ENCODE measurements around the gene TLE5. TPM values are rescaled to one million over a fixed set of nuclear protein-coding genes. Genes with fewer than 3 reads are reported as not detected.
A peak's percentile ranks its signal among the peaks of the same experiment; 100 is the strongest.

TLE5 gene
- total and polyA plus RNA-seq, 9 of the 15 experiments (the other 6 are each of a cell fraction or from before 2014, with no cell fraction given): 2.0 to 347 (median 235) TPM

DNA sequence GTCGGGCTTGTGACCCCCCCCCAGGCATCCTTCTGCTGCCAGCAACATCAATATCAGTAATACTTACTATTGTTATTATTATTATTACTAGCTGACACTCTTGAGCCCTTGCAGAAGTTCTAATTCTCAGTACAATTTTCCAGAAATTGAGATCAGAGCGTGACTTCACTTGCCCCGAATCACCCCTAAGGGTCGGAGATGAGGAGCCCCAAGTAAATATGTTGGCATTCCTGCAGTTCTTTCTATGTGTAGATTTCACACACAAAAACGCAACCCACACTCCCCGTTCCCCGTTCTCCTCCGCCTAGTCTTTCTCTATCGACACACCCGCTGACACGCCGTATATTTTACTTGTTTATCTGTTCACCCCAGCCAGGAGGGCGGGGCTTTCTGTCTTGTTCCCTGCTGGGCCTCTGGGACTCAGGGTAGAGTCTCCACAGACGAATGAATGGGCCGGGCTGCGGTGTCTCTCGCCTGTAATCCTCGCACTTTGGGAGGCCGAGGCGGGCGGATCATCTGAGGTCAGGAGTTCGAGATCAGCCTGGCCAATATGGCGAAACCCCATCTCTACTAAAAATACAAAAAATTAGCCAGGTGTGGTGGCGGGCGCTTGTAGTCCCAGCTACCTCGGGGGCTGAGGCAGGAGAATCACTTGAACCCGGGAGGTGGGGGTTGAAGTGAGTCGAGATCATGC is 14.7 kb downstream of the TLE5 start (continued):
- TF ChIP-seq, protein P1, sequence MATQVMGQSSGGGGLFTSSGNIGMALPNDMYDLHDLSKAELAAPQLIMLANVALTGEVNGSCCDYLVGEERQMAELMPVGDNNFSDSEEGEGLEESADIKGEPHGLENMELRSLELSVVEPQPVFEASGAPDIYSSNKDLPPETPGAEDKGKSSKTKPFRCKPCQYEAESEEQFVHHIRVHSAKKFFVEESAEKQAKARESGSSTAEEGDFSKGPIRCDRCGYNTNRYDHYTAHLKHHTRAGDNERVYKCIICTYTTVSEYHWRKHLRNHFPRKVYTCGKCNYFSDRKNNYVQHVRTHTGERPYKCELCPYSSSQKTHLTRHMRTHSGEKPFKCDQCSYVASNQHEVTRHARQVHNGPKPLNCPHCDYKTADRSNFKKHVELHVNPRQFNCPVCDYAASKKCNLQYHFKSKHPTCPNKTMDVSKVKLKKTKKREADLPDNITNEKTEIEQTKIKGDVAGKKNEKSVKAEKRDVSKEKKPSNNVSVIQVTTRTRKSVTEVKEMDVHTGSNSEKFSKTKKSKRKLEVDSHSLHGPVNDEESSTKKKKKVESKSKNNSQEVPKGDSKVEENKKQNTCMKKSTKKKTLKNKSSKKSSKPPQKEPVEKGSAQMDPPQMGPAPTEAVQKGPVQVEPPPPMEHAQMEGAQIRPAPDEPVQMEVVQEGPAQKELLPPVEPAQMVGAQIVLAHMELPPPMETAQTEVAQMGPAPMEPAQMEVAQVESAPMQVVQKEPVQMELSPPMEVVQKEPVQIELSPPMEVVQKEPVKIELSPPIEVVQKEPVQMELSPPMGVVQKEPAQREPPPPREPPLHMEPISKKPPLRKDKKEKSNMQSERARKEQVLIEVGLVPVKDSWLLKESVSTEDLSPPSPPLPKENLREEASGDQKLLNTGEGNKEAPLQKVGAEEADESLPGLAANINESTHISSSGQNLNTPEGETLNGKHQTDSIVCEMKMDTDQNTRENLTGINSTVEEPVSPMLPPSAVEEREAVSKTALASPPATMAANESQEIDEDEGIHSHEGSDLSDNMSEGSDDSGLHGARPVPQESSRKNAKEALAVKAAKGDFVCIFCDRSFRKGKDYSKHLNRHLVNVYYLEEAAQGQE (IDR thresholded peaks at IDR 0.05; ENCODE audit: borderline replicate concordance): no peak; the same call in 1 of the 2 replicates
- TF ChIP-seq, protein P1 (CRISPR knock-in tag; IDR thresholded peaks at IDR 0.05; ENCODE audit: low read depth): no peak
- TF ChIP-seq, protein P2, sequence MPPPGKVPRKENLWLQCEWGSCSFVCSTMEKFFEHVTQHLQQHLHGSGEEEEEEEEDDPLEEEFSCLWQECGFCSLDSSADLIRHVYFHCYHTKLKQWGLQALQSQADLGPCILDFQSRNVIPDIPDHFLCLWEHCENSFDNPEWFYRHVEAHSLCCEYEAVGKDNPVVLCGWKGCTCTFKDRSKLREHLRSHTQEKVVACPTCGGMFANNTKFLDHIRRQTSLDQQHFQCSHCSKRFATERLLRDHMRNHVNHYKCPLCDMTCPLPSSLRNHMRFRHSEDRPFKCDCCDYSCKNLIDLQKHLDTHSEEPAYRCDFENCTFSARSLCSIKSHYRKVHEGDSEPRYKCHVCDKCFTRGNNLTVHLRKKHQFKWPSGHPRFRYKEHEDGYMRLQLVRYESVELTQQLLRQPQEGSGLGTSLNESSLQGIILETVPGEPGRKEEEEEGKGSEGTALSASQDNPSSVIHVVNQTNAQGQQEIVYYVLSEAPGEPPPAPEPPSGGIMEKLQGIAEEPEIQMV (tag; conservative IDR thresholded peaks at IDR 0.05; ENCODE audit: low read depth): no peak
- TF ChIP-seq ZNF384 (IDR thresholded peaks at IDR 0.05; ENCODE audit: low read depth, low read length): no peak
- TF ChIP-seq WHSC1 (IDR thresholded peaks at IDR 0.05; ENCODE audit: low read length): no peak
- no peak for TF ChIP-seq BRCA1 (IDR thresholded peaks at IDR 0.05)
- TF ChIP-seq BRCA1 (CRISPR knock-in tag; IDR thresholded peaks at IDR 0.05): no peak
- TF ChIP-seq, protein P3, sequence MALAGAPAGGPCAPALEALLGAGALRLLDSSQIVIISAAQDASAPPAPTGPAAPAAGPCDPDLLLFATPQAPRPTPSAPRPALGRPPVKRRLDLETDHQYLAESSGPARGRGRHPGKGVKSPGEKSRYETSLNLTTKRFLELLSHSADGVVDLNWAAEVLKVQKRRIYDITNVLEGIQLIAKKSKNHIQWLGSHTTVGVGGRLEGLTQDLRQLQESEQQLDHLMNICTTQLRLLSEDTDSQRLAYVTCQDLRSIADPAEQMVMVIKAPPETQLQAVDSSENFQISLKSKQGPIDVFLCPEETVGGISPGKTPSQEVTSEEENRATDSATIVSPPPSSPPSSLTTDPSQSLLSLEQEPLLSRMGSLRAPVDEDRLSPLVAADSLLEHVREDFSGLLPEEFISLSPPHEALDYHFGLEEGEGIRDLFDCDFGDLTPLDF (CRISPR knock-in tag; IDR thresholded peaks at IDR 0.05): no peak
- no peak for TF ChIP-seq TAF9B (IDR thresholded peaks at IDR 0.05; ENCODE audit: partially characterized antibody)
- TF ChIP-seq ZNF76 (CRISPR knock-in tag; IDR thresholded peaks at IDR 0.05; ENCODE audit: borderline replicate concordance): no peak
- TF ChIP-seq SMAD4 (CRISPR knock-in tag; conservative IDR thresholded peaks at IDR 0.05): peak; percentile 93
- TF ChIP-seq ZNF586 (CRISPR knock-in tag; conservative IDR thresholded peaks at IDR 0.05): no peak
- no peak for TF ChIP-seq MEF2D (tag; conservative IDR thresholded peaks at IDR 0.05; ENCODE audit: low read depth)
- TF ChIP-seq, protein P4, sequence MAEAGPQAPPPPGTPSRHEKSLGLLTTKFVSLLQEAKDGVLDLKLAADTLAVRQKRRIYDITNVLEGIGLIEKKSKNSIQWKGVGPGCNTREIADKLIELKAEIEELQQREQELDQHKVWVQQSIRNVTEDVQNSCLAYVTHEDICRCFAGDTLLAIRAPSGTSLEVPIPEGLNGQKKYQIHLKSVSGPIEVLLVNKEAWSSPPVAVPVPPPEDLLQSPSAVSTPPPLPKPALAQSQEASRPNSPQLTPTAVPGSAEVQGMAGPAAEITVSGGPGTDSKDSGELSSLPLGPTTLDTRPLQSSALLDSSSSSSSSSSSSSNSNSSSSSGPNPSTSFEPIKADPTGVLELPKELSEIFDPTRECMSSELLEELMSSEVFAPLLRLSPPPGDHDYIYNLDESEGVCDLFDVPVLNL (CRISPR knock-in tag; IDR thresholded peaks at IDR 0.05; ENCODE audit: low read depth): no peak; the same call in 1 of the 2 replicates
- no peak for TF ChIP-seq NFE2L1 (tag; IDR thresholded peaks at IDR 0.05; ENCODE audit: borderline replicate concordance, low read depth)
- TF ChIP-seq KLF13 (tag; IDR thresholded peaks at IDR 0.05; ENCODE audit: borderline replicate concordance, low read depth): 0 out of 2 replicates have a peak, but pooled peaks have one; percentile 8

Data from K562 (cell line).